GM13977 (cell line): ENCODE measurements around the gene TBC1D22A.

ENCODE experiments used
- DNase-seq: peaks from one replicate; pipeline ENCODE4 v3.0.0; 2012; ENCODE audit warnings: low spot score
- in situ Hi-C: fragments of 300-500 bp; cut with MboI; formaldehyde crosslinking; loops from one replicate; pipeline ENCODE4 v1.12.0; 2022; ENCODE audit warnings: low sequenced_read_pairs, low pct_unique_long_range_greater_than_20kb, mixed read lengths, inconsistent platforms; ENCODE audit not compliant: unreplicated experiment
- TF ChIP-seq, protein P1 (sequence below): IDR thresholded peaks from 2 replicates; pipeline ENCODE4 v1.5.1; 2012; ENCODE audit warnings: mild to moderate bottlenecking, control low read depth; ENCODE audit not compliant: insufficient read depth; ENCODE audit errors: extremely low read depth, missing control alignments

TBC1D22A gene

DNA sequence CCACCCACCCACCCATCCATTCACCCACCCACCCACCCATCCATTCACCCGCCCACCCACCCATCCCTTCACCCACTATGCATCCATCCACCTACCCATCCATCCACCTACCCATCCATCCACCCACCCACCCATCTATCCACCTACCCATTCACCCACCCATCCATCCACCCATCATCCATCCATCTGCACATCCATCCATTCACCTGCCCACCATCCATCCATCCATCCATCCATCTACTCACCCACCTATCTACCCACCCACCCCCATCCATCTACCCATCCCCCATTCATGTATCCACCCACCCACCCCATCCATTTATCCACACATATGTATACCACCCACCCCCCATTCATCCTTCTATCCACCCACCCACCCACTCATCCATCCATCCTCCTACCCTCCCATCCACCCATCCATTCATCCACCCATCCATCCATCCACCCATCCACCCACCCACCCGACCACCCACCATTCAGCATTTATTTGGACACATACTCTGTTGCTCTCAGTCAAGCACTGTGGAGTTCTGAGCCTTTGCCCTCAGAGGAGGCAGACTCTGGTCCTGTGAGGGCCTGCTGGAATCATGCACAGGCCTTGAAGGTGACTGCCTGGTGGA is 380.1 kb downstream of the TBC1D22A start:
- in situ Hi-C loops, result no loop called here
- DNase-seq, result no peak
- TF ChIP-seq, protein P1, sequence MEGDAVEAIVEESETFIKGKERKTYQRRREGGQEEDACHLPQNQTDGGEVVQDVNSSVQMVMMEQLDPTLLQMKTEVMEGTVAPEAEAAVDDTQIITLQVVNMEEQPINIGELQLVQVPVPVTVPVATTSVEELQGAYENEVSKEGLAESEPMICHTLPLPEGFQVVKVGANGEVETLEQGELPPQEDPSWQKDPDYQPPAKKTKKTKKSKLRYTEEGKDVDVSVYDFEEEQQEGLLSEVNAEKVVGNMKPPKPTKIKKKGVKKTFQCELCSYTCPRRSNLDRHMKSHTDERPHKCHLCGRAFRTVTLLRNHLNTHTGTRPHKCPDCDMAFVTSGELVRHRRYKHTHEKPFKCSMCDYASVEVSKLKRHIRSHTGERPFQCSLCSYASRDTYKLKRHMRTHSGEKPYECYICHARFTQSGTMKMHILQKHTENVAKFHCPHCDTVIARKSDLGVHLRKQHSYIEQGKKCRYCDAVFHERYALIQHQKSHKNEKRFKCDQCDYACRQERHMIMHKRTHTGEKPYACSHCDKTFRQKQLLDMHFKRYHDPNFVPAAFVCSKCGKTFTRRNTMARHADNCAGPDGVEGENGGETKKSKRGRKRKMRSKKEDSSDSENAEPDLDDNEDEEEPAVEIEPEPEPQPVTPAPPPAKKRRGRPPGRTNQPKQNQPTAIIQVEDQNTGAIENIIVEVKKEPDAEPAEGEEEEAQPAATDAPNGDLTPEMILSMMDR, result no peak

DNA sequence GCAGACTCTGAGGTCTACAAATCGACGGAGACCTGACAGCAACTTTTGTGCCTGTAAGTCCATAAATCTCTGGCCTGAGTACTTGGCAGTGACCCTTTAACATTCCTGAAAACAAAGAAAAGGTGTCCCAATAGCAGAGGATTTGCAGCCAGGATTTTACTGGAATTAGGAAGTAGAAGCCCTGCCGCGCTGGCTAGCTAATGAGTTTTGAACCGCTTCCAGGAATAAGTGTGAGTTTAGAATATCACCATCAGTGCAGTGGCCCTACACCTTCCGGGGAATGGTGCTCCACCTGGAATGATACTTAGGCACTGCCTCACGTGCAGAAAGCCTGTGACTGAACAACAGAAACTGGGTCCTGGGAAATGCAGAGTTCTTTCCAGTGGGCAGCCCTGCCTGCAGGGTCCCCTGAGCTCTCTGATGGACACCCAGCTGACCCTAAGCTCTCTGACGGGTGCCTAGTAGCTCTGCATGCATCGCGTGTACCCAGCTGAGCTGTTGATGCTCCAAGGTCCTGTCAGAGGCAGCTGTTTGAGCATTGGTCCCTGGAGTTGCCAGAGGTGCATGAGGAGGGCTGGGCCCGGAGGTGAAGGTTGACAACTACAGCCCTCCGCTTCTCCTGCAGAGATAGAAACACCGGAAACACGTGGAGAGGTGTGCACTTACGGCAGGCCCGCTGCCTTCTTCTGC is 380.9 kb downstream of the TBC1D22A start:
- in situ Hi-C loops, result no loop called here

DNA sequence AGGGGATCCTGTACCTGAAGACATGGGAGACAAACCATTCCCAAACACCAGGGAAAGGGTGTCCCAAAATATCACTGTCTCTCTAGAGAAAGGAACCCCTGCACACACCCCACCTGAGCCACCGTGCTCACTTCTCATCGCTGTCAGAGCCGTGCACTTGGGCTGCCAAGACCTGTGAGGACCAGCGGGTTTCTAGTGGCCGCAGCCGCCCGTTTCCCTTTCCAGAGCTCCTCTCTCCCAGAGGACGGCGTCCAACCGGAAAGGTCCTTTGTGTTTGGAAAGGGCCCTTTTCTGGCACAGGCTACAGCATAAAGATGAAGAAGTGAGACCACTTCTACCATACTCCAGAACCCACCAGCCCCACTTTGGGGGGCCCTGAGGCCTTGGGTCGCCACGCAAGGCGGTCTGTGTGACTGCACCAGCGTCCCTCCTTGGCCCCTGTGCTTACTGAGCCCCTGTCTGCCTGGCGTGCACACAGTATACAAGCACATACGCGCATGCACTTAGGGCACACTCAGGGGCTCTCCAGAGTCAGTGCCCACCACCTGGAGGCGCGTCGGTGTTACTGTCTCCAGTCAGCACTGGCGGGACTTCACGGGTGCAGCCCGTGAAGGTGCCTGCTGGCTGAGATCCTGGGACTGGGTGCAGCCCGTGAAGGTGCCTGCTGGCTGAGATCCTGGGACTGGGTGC is 381.8 kb downstream of the TBC1D22A start:
- no peak for DNase-seq
- in situ Hi-C loops, result no loop called here
- TF ChIP-seq, protein P1, result no peak

More for the DNA sequence above, 380.9 kb downstream of the TBC1D22A start:
- DNase-seq, result no peak
- TF ChIP-seq, protein P1, result no peak

DNA sequence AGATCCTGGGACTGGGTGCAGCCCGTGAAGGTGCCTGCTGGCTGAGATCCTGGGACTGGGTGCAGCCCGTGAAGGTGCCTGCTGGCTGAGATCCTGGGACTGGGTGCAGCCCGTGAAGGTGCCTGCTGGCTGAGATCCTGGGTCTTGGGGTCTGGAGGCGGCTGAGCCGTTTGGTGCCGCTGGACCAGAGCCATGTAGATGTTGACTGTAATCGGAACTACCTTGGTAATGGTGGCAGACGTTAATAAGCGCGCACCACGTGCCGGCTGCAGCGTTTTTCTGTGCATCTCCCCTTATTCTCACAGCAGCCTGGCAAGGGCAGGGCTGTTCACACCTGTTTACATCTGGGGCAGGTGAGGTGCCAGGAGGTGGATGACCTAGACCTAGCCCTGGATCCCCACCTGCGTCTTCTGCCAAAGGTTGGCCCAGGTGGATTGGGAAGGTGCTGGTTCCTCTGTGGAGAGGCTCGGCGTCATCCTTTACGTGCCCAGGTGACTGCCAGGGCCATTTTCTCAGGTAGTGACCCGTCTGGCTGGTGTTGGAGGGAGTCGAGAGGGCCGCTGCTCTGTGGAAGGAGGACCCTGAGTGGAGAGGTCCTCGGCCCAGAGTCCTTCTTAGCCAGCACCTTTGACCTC is 382.5 kb downstream of the TBC1D22A start:
- in situ Hi-C loops, result no loop called here
- DNase-seq, result no peak
- TF ChIP-seq, protein P1, result no peak

- in situ Hi-C loops, result no loop called here
- TF ChIP-seq, protein P1, result no peak
- no peak for DNase-seq
Measured at GRCh38 chr22:47145883-47146282, 383.4 kb downstream of the TBC1D22A start.

DNA sequence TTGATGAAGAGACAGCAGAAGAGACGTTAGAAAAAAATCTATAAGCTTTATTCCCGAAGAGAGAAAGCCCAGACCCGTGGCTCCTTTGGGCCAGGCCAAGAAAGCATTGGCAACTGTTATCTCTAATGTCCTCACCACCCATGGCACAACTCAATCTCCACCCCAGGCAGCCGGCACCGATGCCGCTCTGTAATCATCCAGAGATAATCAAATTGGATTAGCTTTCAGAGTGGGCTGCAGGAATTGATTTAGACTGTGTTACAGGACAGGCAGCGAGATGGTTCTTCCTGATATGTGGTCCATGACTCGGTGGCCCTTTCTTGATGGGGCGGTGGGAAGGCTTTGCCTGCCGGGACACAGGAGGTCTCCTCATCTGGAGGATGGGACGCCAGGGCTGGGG is 383.9 kb downstream of the TBC1D22A start:
- in situ Hi-C loops, result no loop called here
- DNase-seq, result no peak
- TF ChIP-seq, protein P1, result no peak
